ENCODE results near the gene FURIN. TPM values are rescaled to one million over a fixed set of nuclear protein-coding genes. Genes with fewer than 3 reads are reported as not detected.

FURIN gene
- total RNA-seq, 1 donor from 2014 or later = 47.6 TPM

- no peaks in the 10 kb centered on the region for H3K9me3 ChIP-seq
- no peak for DNase-seq (ENCODE audit: extremely low spot score in 2 of 2)
- TF ChIP-seq CTCF (IDR thresholded peaks at IDR 0.05) (no peak), POLR2A (IDR thresholded peaks at IDR 0.05) (no peak), POLR2AphosphoS5 (IDR thresholded peaks at IDR 0.05; ENCODE audit: insufficient read depth in 1 of 2, low read depth in 1 of 2) (no peak)
- H3K27ac ChIP-seq = no peak overlapping the region
- H3K4me3 ChIP-seq = no peak overlapping the region
- peaks cover 5 to 94% of the 10 kb centered on the region in 2 donors for H3K36me3 ChIP-seq
- H3K4me1 ChIP-seq = no peaks in the 10 kb centered on the region
- intact Hi-C loops (cut with DNase I) = no loop called here
- no peaks in the 10 kb centered on the region for H3K27me3 ChIP-seq
Observed at GRCh38 chr15:90909976-90910375, 41.6 kb downstream of the FURIN start.

GRCh38 chr15:90910441-90911301 is 42.3 kb downstream of the FURIN start:
- Histone ChIP-seq H3K36me3 (peaks cover 5 to 94% of the 10 kb centered on the region in 2 donors), H3K27ac (no peak overlapping the region), H3K4me1 (no peaks in the 10 kb centered on the region), H3K4me3 (no peak overlapping the region), H3K9me3 (no peaks in the 10 kb centered on the region), H3K27me3 (no peaks in the 10 kb centered on the region)
- no peak for DNase-seq (ENCODE audit: extremely low spot score in 2 of 2)
- no peak for TF ChIP-seq CTCF (IDR thresholded peaks at IDR 0.05)
- intact Hi-C loops (cut with DNase I) = no loop called here

GRCh38 chr15:90911302-90911623 is 42.9 kb downstream of the FURIN start:
- TF ChIP-seq POLR2A (IDR thresholded peaks at IDR 0.05) (no peak), CTCF (IDR thresholded peaks at IDR 0.05) (no peak), POLR2AphosphoS5 (IDR thresholded peaks at IDR 0.05; ENCODE audit: insufficient read depth in 1 of 2, low read depth in 1 of 2) (no peak)
- peaks cover 5 to 93% of the 10 kb centered on the region in 2 donors for H3K36me3 ChIP-seq
- H3K27me3 ChIP-seq = no peaks in the 10 kb centered on the region
- no peaks in the 10 kb centered on the region for H3K9me3 ChIP-seq
- DNase-seq (ENCODE audit: extremely low spot score in 2 of 2) = peak in 1 of 2 donors; percentile 58
- no peak overlapping the region for H3K4me3 ChIP-seq
- H3K4me1 ChIP-seq = no peaks in the 10 kb centered on the region
- intact Hi-C loops (cut with DNase I) = no loop called here
- no peak overlapping the region for H3K27ac ChIP-seq

DNA sequence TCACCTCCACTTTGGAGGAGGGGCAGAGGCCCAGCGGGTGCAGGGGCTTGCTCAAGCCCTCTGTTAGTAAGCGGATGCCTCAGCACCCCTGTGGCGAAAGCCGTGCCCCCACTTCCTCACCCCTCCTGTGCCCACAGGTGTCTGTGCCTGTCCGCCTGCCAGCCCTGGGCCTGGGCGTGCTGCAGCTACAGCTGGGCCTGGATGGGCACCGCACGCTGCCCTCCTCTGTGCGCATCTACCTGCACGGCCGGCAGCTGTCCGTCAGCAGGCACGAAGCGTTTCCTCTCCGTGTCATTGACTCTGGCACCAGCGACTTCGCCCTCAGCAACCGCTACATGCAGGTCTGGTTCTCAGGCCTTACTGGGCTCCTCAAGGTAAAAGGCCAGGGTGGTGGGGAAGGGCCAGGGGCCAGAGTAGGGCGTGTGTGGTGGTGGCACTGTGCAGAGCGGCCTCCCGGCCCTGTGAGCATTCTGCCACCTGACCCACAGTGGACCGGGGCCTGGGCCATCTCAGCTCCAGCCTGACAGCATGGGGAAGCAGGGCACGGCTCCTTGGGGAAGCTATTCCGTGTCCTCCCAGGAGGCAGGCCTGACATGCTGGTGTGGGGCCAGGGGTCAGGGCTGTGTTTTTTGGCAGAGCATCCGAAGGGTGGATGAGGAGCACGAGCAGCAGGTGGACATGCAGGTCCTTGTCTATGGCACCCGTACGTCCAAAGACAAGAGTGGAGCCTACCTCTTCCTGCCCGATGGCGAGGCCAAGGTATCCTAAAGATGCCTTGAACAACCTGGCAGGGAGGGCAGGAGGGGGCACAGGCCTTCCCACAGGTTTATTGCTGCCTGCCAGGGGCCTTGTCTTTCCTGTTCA is 43.8 kb downstream of the FURIN start:
- Histone ChIP-seq H3K4me1 (no peaks in the 10 kb centered on the region), H3K36me3 (peaks cover 5 to 93% of the 10 kb centered on the region in 2 donors), H3K9me3 (no peaks in the 10 kb centered on the region), H3K4me3 (no peak overlapping the region), H3K27ac (no peak overlapping the region), H3K27me3 (no peaks in the 10 kb centered on the region)
- intact Hi-C loops (cut with DNase I) = no loop called here
- no peak for DNase-seq (ENCODE audit: extremely low spot score in 2 of 2)
- TF ChIP-seq CTCF (IDR thresholded peaks at IDR 0.05) = no peak
- no peak for TF ChIP-seq POLR2A (IDR thresholded peaks at IDR 0.05)
- TF ChIP-seq POLR2AphosphoS5 (IDR thresholded peaks at IDR 0.05; ENCODE audit: insufficient read depth in 1 of 2, low read depth in 1 of 2) = no peak

GRCh38 chr15:90912770-90913075 is 44.3 kb downstream of the FURIN start:
- Histone ChIP-seq H3K9me3 (no peaks in the 10 kb centered on the region), H3K27me3 (no peaks in the 10 kb centered on the region), H3K4me1 (no peaks in the 10 kb centered on the region), H3K27ac (no peak overlapping the region), H3K4me3 (no peak overlapping the region), H3K36me3 (peaks cover 5 to 93% of the 10 kb centered on the region in 2 donors)
- no peak for DNase-seq (ENCODE audit: extremely low spot score in 2 of 2)
- intact Hi-C loops (cut with DNase I) = no loop called here
- no peak for TF ChIP-seq CTCF (IDR thresholded peaks at IDR 0.05)
- TF ChIP-seq POLR2AphosphoS5 (IDR thresholded peaks at IDR 0.05; ENCODE audit: insufficient read depth in 1 of 2, low read depth in 1 of 2) = no peak
- TF ChIP-seq POLR2A (IDR thresholded peaks at IDR 0.05) = no peak

Data from vagina (tissue), 2 donors.